ENCODE data around the gene KCNN4. TPM values are rescaled to one million over a fixed set of nuclear protein-coding genes. Genes with fewer than 3 reads are reported as not detected.

The KCNN4 gene
- total and polyA plus RNA-seq, 2 of the 13 experiments (the other 11 are each of a cell fraction or from before 2014, with no cell fraction given) = 0.13 to 0.25 TPM

DNA sequence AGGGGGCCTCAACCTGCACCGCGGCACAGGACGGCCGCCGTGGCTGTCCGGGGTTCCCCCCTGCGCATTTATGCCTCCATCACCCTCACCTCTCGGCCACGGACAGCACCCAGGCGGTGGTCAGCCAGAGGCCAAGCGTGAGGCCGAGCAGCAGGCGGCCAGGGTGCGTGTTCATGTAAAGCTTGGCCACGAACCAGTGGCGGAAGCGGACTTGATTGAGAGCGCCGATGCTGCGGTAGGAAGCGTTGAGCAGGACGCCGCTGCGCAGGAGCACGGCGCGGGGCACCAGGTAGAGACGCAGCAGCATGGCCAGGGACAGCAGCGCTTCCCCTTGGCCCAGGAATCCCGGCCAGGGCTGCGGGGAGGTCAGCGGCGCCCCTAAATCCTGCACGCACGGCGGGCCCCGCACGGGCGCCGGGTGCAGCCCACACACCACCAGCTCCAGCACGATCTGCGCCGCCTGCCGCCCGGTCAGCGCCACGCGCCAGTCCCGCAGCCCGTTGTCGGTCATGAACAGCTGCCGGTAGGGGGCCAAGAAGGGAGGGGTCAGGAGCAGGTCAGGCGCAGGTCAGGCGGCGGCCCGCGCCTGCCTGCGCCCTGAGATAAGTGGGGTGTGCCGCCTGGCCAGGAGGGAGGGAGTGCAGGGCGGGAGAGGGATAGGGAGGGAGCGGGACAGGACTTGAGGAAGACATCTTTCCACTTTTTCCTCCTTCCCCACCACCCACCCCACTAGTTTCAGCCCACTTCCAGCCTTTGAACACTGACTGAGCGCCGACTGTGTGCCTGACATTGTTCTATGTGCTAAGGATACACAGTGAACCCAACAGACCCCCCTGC is 6.5 kb downstream of the KCNN4 start (continued):
- TF ChIP-seq, protein P1, sequence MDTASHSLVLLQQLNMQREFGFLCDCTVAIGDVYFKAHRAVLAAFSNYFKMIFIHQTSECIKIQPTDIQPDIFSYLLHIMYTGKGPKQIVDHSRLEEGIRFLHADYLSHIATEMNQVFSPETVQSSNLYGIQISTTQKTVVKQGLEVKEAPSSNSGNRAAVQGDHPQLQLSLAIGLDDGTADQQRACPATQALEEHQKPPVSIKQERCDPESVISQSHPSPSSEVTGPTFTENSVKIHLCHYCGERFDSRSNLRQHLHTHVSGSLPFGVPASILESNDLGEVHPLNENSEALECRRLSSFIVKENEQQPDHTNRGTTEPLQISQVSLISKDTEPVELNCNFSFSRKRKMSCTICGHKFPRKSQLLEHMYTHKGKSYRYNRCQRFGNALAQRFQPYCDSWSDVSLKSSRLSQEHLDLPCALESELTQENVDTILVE (CRISPR knock-in tag; IDR thresholded peaks at IDR 0.05) = 0 out of 2 replicates have a peak, but pooled peaks have one; percentile 39
- TF ChIP-seq ZNF546 (CRISPR knock-in tag; conservative IDR thresholded peaks at IDR 0.05) (no peak), HDAC6 (IDR thresholded peaks at IDR 0.05; ENCODE audit: low read depth, low read length) (no peak), YEATS4 (CRISPR knock-in tag; IDR thresholded peaks at IDR 0.05; ENCODE audit: borderline replicate concordance) (peak; percentile 61; the same call in 1 of the 2 replicates), ZNF768 (CRISPR knock-in tag; IDR thresholded peaks at IDR 0.05) (peak; percentile 69; the same call in 1 of the 2 replicates), CC2D1A (CRISPR knock-in tag; IDR thresholded peaks at IDR 0.05) (no peak), ZNF468 (CRISPR knock-in tag; IDR thresholded peaks at IDR 0.05) (no peak), MED8 (CRISPR knock-in tag; IDR thresholded peaks at IDR 0.05; ENCODE audit: insufficient replicate concordance) (no peak), CHCHD3 (CRISPR knock-in tag; IDR thresholded peaks at IDR 0.05) (0 out of 2 replicates have a peak, but pooled peaks have one; percentile 32), FOXO1 (CRISPR knock-in tag; IDR thresholded peaks at IDR 0.05) (peak; percentile 1; the same call in 1 of the 2 replicates), ATAD3A (CRISPR knock-in tag; IDR thresholded peaks at IDR 0.05) (no peak), HMG20A (CRISPR knock-in tag; IDR thresholded peaks at IDR 0.05; ENCODE audit: borderline replicate concordance) (no peak), ZNF891 (CRISPR knock-in tag; IDR thresholded peaks at IDR 0.05) (no peak), KDM5A (IDR thresholded peaks at IDR 0.05; ENCODE audit: borderline replicate concordance, low read length) (no peak), TOE1 (CRISPR knock-in tag; IDR thresholded peaks at IDR 0.05) (no peak), TCF12 (IDR thresholded peaks at IDR 0.05) (no peak), TCF12 (CRISPR knock-in tag; IDR thresholded peaks at IDR 0.05) (no peak), SALL2 (CRISPR knock-in tag; IDR thresholded peaks at IDR 0.05) (no peak), ZSCAN31 (CRISPR knock-in tag; IDR thresholded peaks at IDR 0.05; ENCODE audit: low read depth) (0 out of 2 replicates have a peak, but pooled peaks have one; percentile 57)
- TF ChIP-seq, protein P2, sequence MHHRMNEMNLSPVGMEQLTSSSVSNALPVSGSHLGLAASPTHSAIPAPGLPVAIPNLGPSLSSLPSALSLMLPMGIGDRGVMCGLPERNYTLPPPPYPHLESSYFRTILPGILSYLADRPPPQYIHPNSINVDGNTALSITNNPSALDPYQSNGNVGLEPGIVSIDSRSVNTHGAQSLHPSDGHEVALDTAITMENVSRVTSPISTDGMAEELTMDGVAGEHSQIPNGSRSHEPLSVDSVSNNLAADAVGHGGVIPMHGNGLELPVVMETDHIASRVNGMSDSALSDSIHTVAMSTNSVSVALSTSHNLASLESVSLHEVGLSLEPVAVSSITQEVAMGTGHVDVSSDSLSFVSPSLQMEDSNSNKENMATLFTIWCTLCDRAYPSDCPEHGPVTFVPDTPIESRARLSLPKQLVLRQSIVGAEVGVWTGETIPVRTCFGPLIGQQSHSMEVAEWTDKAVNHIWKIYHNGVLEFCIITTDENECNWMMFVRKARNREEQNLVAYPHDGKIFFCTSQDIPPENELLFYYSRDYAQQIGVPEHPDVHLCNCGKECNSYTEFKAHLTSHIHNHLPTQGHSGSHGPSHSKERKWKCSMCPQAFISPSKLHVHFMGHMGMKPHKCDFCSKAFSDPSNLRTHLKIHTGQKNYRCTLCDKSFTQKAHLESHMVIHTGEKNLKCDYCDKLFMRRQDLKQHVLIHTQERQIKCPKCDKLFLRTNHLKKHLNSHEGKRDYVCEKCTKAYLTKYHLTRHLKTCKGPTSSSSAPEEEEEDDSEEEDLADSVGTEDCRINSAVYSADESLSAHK (CRISPR knock-in tag; IDR thresholded peaks at IDR 0.05; ENCODE audit: borderline replicate concordance) = no peak
- TF ChIP-seq, protein P3, sequence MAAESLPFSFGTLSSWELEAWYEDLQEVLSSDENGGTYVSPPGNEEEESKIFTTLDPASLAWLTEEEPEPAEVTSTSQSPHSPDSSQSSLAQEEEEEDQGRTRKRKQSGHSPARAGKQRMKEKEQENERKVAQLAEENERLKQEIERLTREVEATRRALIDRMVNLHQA (CRISPR knock-in tag; IDR thresholded peaks at IDR 0.05) = no peak
- TF ChIP-seq, protein P4, sequence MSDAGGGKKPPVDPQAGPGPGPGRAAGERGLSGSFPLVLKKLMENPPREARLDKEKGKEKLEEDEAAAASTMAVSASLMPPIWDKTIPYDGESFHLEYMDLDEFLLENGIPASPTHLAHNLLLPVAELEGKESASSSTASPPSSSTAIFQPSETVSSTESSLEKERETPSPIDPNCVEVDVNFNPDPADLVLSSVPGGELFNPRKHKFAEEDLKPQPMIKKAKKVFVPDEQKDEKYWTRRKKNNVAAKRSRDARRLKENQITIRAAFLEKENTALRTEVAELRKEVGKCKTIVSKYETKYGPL (CRISPR knock-in tag; IDR thresholded peaks at IDR 0.05) = no peak
- TF ChIP-seq, protein P5, sequence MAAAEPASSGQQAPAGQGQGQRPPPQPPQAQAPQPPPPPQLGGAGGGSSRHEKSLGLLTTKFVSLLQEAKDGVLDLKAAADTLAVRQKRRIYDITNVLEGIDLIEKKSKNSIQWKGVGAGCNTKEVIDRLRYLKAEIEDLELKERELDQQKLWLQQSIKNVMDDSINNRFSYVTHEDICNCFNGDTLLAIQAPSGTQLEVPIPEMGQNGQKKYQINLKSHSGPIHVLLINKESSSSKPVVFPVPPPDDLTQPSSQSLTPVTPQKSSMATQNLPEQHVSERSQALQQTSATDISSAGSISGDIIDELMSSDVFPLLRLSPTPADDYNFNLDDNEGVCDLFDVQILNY (CRISPR knock-in tag; conservative IDR thresholded peaks at IDR 0.05) = no peak
- TF ChIP-seq, protein P6, sequence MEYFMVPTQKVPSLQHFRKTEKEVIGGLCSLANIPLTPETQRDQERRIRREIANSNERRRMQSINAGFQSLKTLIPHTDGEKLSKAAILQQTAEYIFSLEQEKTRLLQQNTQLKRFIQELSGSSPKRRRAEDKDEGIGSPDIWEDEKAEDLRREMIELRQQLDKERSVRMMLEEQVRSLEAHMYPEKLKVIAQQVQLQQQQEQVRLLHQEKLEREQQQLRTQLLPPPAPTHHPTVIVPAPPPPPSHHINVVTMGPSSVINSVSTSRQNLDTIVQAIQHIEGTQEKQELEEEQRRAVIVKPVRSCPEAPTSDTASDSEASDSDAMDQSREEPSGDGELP (IDR thresholded peaks at IDR 0.05; ENCODE audit: borderline replicate concordance, low read depth) = peak; percentile 65; the same call in 1 of the 2 replicates
